Measurements from ENCODE around the gene EP400.

GRCh38 chr12:132018193-132018916 lies 68.6 kb downstream of the EP400 start:
- no peak for TF ChIP-seq CTCF (IDR thresholded peaks at IDR 0.05)
- no peak for TF ChIP-seq POLR2A (IDR thresholded peaks at IDR 0.05)

All from adrenal gland (tissue), 5 donors.